Measurements from ENCODE around the gene IPP.

GRCh38 chr1:45687014-45687753 is 63.3 kb downstream of the IPP start:
- TF ChIP-seq CTCF (IDR thresholded peaks at IDR 0.05) (no peak), POLR2A (IDR thresholded peaks at IDR 0.05) (peak; percentile 96)

Measured in right lobe of liver (tissue), 4 donors.